Measurements from ENCODE around the gene GP1BB.

Gene GP1BB

DNA sequence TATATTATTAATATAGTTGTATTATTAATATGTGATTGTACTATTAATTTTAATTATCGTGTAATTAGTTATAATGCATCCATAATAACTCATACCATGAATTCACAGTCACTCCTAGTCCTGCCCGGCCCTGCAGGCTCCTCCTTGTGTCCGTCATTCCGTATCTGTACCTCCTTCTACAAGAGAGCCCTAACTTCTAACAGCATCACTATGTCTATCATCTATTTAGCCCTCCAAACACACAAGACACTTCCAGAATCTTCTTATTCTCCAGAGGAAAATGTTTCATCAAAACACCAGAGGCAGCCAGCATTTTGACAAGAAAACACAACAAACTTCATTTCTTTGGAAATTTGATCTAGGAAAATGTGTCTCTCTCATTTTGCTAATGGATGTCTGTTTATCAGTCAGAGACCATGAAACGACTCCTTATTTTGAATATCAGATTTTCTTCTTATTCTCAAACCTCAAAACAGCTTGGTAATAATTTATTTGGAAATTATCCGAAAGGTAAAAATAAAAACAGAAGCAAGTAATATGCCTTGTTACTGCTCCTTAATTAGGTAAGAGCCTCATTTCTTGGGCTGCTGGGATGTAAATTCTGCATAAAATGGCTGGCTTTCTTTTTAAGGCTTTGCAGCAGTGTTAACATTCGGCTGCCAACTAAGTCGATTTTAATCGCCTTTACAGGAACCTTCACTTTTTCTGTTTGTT, 32.2 kb upstream of the GP1BB start:
- no peak for TF ChIP-seq EZH2phosphoT487 (IDR thresholded peaks at IDR 0.05; ENCODE audit: low read depth)
- no peak for TF ChIP-seq CTCF (IDR thresholded peaks at IDR 0.05; ENCODE audit: low read depth, low read length)
- Histone ChIP-seq H3K79me2 (ENCODE audit: low read length) (no peaks in the 10 kb centered on the region), H3K36me3 (replicated peaks; ENCODE audit: low read depth, low read length) (no peaks in the 10 kb centered on the region), H3K27ac (ENCODE audit: low read length) (no peak overlapping the region), H3K9me3 (ENCODE audit: insufficient read depth, low read length) (no peaks in the 10 kb centered on the region), H3K27me3 (ENCODE audit: low read depth, low read length) (0 out of 2 replicates have a peak, but pooled peaks cover 4% of the 10 kb centered on the region), H2AFZ (ENCODE audit: low read depth, low read length) (no peak overlapping the region), H4K20me1 (ENCODE audit: insufficient read depth, low read length) (no peaks in the 10 kb centered on the region), H3K4me1 (ENCODE audit: low read length) (no peaks in the 10 kb centered on the region), H3K4me2 (ENCODE audit: low read length) (no peak overlapping the region), H3K4me3 (ENCODE audit: low read length) (no peak overlapping the region), H3K9ac (ENCODE audit: low read length) (no peak overlapping the region)

DNA sequence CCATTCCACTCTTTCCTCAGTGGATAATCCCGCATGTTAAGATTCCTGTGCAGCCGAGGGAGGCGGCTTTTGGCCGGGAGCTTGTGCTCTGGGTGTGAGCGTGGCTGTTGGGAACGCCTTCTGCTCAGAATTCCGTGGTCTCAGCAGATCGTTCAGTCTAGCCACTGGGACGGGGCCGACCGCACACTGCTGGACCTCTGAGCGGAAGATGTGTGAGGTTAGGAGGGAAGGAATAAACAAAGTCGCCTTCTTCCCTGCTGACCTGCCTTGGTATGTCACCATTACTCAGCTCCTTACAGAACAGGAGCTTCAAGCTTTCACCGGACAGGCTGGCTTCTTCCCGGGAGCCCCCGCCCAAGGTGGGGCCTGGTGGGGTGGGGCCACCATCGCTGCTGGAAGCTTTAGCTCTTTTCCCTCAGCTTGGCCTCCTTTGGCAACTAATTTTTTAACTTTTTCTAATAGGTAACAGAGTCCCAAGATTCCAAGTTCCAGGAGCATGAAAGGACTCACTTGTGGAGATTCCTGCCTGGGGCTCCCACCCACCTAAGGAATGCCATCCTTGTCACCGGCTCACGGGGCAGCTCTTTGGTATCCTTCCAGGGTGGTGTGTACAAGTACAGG, 31.5 kb upstream of the GP1BB start:
- Histone ChIP-seq H3K9ac (ENCODE audit: low read length) (no peak overlapping the region), H3K27me3 (ENCODE audit: low read depth, low read length) (0 out of 2 replicates have a peak, but pooled peaks cover 4% of the 10 kb centered on the region), H4K20me1 (ENCODE audit: insufficient read depth, low read length) (no peaks in the 10 kb centered on the region), H2AFZ (ENCODE audit: low read depth, low read length) (no peak overlapping the region), H3K79me2 (ENCODE audit: low read length) (no peaks in the 10 kb centered on the region), H3K4me1 (ENCODE audit: low read length) (no peaks in the 10 kb centered on the region), H3K27ac (ENCODE audit: low read length) (no peak overlapping the region), H3K36me3 (replicated peaks; ENCODE audit: low read depth, low read length) (no peaks in the 10 kb centered on the region), H3K4me3 (ENCODE audit: low read length) (no peak overlapping the region), H3K4me2 (ENCODE audit: low read length) (no peak overlapping the region), H3K9me3 (ENCODE audit: insufficient read depth, low read length) (no peaks in the 10 kb centered on the region)
- TF ChIP-seq EZH2phosphoT487 (IDR thresholded peaks at IDR 0.05; ENCODE audit: low read depth): no peak
- no peak for TF ChIP-seq CTCF (IDR thresholded peaks at IDR 0.05; ENCODE audit: low read depth, low read length)

- H3K27me3 ChIP-seq (ENCODE audit: low read depth, low read length): 0 out of 2 replicates have a peak, but pooled peaks cover 4% of the 10 kb centered on the region
- H3K79me2 ChIP-seq (ENCODE audit: low read length): no peaks in the 10 kb centered on the region
- H3K9ac ChIP-seq (ENCODE audit: low read length): no peak overlapping the region
- H4K20me1 ChIP-seq (ENCODE audit: insufficient read depth, low read length): no peaks in the 10 kb centered on the region
- H3K4me3 ChIP-seq (ENCODE audit: low read length): no peak overlapping the region
- no peaks in the 10 kb centered on the region for H3K4me1 ChIP-seq (ENCODE audit: low read length)
- no peak overlapping the region for H3K4me2 ChIP-seq (ENCODE audit: low read length)
- no peak overlapping the region for H3K27ac ChIP-seq (ENCODE audit: low read length)
- H3K9me3 ChIP-seq (ENCODE audit: insufficient read depth, low read length): no peaks in the 10 kb centered on the region
- TF ChIP-seq EZH2phosphoT487 (IDR thresholded peaks at IDR 0.05; ENCODE audit: low read depth) (no peak), CTCF (IDR thresholded peaks at IDR 0.05; ENCODE audit: low read depth, low read length) (no peak)
- H3K36me3 ChIP-seq (replicated peaks; ENCODE audit: low read depth, low read length): no peaks in the 10 kb centered on the region
- no peak overlapping the region for H2AFZ ChIP-seq (ENCODE audit: low read depth, low read length)
Observed at GRCh38 chr22:19693581-19693980, 29.8 kb upstream of the GP1BB start.

GRCh38 chr22:19693981-19694670, 29.2 kb upstream of the GP1BB start:
- Histone ChIP-seq H2AFZ (ENCODE audit: low read depth, low read length) (no peak overlapping the region), H3K9me3 (ENCODE audit: insufficient read depth, low read length) (no peaks in the 10 kb centered on the region), H3K4me2 (ENCODE audit: low read length) (no peak overlapping the region), H3K79me2 (ENCODE audit: low read length) (no peaks in the 10 kb centered on the region), H4K20me1 (ENCODE audit: insufficient read depth, low read length) (no peaks in the 10 kb centered on the region), H3K27me3 (ENCODE audit: low read depth, low read length) (0 out of 2 replicates have a peak, but pooled peaks cover 4% of the 10 kb centered on the region), H3K9ac (ENCODE audit: low read length) (no peak overlapping the region), H3K27ac (ENCODE audit: low read length) (no peak overlapping the region), H3K36me3 (replicated peaks; ENCODE audit: low read depth, low read length) (no peaks in the 10 kb centered on the region), H3K4me1 (ENCODE audit: low read length) (no peaks in the 10 kb centered on the region), H3K4me3 (ENCODE audit: low read length) (no peak overlapping the region)
- no peak for TF ChIP-seq CTCF (IDR thresholded peaks at IDR 0.05; ENCODE audit: low read depth, low read length)
- TF ChIP-seq EZH2phosphoT487 (IDR thresholded peaks at IDR 0.05; ENCODE audit: low read depth): no peak

Data from OCI-LY3 (cell line).